Inflammatory macrophage (primary cell): ENCODE results near the gene CACNA1D.
"Not testable (repeated sequence)": the region's sequence is repeated elsewhere in the genome, so short reads cannot be mapped to it uniquely, and the experiment has no call there.

Source experiments
- DNase-seq, 2 donors: peaks; one replicate each; pipeline ENCODE4 v3.0.0-alpha.2; 2020 to 2022

Gene CACNA1D

DNA sequence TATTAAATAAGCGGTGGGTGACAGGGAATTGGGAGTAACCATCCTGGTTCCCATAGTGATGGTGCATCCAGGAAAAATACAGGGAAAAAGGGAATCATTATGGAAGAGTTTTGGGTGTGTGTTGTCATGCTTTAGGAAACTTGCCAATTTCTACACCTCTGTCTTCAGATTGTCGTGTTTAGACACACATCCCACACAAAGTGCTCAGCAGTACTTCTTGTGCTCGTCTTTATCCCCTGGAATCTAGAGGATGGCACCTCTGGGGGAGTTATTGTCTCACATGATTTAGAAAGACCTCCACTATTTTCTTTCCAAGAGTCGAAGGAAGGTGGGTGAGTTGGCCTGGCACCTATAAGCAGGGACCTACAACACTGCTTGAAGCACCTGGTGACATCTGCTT, 35.8 kb downstream of the CACNA1D start:
- DNase-seq: no peak

GRCh38 chr3:53531749-53532148, 37.3 kb downstream of the CACNA1D start:
- DNase-seq: no peak

DNA sequence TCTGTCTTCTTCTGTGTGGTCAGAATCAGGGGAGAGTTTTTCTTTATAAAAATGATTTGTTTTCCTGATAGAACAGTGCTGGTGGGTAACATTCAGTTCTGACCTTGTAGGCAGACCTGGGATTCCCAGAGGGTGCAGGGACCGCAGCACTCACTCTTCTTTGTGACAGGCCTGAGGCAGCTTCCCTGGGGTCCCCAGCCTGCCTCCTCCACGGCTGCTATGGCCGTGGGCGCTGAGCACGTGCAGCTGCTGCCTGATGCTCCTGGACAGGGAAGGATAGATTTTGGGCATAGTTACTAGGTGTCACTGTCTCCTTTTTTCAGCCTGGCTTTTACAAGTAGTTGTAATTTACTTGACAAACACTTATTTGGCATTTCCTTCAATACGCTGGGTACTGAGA, 39.1 kb downstream of the CACNA1D start:
- DNase-seq: no peak

GRCh38 chr3:53534216-53534615, 39.8 kb downstream of the CACNA1D start:
- DNase-seq: no peak

- no peak for DNase-seq
Observed at GRCh38 chr3:53534676-53535400, 40.4 kb downstream of the CACNA1D start.

- DNase-seq: no peak
Observed at GRCh38 chr3:53536282-53536681, 41.9 kb downstream of the CACNA1D start.

GRCh38 chr3:53544357-53544756, 49.9 kb downstream of the CACNA1D start:
- no peak for DNase-seq

DNA sequence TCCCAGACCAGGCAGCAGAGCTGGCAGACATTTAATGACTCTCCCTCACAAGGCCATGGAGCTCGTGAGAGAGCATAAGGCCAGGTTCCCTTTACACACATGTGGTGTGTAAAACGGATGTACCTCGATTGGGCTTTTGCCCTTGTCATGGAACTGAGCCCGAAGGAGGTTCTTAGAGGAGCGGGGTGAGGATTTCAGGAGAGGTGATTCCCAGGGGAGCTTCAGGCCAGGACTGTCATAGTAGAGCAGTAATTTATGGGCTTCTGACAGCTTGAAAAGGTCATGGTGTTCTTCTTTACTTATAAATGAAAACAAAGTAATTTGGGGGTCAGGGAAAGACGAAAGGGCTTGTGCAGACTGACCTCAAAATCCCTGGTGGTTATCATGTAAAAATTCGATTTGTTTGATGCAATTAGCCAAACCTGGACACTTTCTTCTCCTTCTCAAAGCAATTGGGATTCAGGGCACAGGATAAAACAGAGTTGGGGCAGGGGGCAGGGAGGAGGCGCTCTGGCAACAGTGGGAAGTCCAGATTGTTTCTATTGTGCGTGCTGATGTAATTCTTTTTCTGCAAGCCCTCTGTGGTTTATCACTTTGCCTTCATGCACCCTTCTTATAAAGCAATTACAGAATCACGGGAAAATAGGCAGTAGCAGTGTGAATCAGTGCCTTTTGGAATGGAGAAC, 51.0 kb downstream of the CACNA1D start:
- peak in 1 of 2 donors; percentile 1 for DNase-seq

GRCh38 chr3:53545996-53546359, 51.6 kb downstream of the CACNA1D start:
- no peak for DNase-seq

- peak in 1 of 2 donors; percentile 5 for DNase-seq
Observed at GRCh38 chr3:53547327-53547726, 52.9 kb downstream of the CACNA1D start.

- DNase-seq: no peak
Observed at GRCh38 chr3:53550005-53550620, 55.7 kb downstream of the CACNA1D start.

DNA sequence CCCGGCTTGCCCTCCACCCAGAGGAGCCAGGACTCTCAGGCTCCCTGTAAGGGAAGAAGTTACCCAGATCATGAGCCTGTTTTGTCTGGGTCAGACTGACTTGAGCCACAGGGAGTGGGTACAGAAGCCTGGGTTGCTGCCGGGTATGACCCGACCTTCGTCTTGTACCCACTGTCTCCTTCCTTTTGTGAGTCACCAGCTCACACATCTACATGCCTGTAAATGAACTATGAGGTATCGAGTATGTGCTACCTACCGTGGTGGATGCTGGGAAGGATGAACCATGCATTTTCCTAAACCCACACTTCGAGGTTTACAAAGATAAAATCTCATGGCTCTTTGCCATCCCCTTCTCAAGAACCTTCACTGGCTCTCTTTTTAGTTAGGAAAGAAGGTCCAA, 56.9 kb downstream of the CACNA1D start:
- DNase-seq: no peak

- DNase-seq: no peak
Observed at GRCh38 chr3:53552730-53553129, 58.3 kb downstream of the CACNA1D start.

GRCh38 chr3:53553200-53553599, 58.8 kb downstream of the CACNA1D start:
- DNase-seq: no peak

GRCh38 chr3:53554559-53555067, 60.2 kb downstream of the CACNA1D start:
- no peak for DNase-seq

DNA sequence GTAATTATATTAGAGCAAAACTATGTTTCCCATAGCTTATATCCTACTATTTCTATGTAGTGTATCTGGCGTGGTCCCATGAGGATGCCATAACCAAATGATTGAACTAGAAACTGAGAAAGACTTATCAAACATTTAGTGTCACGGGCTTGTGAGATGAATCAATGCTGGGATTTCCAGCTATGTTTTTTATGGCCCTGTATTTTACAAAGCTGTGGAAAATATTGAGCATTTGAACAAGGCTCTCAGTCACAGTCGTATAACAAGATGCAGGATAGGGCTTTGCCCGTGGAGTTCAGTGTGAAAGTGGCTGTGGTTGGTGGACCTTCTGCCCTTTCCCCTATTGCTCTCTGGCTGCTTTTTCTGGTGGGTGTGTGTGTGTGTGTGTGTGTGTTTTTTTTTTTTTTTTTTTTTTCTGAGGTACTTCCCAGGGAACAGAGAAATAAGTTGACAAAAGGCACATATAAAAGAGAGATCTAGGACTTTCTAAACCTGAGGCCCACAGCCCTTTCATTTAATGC, 60.7 kb downstream of the CACNA1D start:
- DNase-seq: no peak

- no peak for DNase-seq
Observed at GRCh38 chr3:53566461-53567145, 72.2 kb downstream of the CACNA1D start.

DNA sequence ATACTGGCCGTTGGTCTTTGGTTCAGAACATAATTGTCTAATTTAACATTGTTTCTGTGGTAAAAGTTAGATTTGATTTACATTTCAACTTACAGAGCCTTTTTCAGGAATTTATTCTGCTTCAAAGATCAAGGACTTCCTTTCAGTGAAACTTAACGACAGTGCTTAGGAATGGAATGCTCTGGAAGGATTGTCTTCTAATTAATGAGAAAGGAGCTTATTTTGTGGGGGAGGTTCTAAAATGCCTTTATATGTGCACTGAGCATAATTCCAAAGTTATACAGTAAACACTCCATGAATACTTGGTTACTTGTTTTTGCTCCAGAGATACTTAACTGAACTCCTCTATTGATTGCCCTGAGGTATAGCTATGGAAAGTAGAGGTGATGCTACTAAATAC, 75.7 kb downstream of the CACNA1D start:
- no peak for DNase-seq

DNA sequence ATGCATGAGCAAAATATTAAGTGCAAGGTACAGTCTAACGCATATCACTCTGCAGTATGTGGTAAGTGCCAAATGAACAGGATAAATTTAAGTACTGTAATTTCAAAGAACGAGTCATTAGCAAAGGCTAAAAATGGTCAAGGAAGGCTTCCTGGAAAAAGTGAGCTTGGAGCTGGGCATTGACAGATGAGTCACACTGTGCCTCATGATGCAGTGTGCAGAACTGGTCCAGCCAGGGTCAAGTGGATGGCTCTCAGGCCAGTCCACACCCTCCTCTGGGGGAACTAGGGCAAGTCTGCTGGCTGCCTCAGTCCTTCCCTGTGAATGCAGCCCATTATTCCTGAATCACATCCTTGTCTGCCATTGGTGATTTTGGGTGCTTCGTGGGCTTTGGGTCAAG, 76.3 kb downstream of the CACNA1D start:
- peak in 1 of 2 donors; percentile 8 for DNase-seq

- DNase-seq: no peak
Observed at GRCh38 chr3:53571264-53571663, 76.9 kb downstream of the CACNA1D start.

DNA sequence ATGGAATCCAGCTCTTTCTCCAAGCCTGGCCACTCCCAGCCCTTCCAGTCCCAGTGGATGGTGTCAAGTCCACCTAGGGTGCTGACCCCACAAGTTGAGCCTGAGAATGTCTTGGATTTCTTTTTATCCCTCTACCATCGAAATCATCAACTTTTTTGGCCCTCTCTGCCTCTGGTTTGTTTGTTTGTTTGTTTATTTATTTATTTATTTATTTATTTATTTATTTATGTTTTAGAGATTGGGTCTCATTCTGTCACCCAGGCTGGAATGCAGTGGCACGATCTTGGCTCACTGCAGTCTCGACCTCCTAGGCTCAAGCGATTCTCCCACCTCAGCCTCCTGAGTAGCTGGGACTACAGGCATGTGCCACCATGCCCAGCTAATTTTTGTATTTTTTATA, 77.8 kb downstream of the CACNA1D start:
- DNase-seq: not testable (repeated sequence)

DNA sequence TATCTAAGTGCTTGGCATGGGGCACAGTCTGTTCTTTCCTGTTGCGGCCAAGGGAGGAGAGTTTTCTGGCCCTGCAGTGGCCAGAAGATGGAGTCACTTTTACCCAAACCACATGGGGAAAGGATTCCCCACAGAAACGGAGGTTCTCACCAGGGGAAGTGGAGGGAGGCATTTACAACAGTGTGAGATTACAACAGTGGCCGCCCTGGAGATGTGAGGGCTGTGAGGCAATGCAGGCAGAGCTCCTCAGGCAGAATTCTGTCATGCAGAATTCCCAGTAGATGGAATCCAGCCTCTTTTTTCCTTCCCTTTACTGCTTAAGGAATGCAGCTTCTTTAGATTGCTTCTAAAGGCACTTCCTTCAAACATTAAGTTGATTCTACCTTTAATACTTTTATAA, 83.1 kb downstream of the CACNA1D start:
- peak; percentile 4 to 35 for DNase-seq

DNA sequence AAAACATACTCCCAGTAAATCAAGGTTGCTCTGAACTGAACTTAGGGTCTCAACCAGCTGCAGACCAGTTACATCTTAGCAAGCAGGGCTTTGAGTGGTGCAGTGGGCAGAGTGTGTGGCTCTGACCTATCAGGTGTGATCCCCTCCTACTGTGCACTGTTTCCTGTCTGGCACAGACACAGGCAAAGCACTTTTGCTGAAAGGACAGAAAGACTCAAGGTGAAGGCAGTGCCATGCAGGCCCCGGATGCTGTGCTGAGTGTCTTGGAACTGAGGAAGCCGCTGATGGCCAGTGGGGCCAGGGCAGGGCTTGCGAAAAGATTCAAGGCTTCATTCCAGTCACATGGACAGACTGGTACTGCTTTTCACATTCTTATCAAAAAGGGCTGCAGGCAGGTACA, 85.2 kb downstream of the CACNA1D start:
- no peak for DNase-seq
